ENCODE results near the gene MAP3K12.

- no peak for TF ChIP-seq CTCF (IDR thresholded peaks at IDR 0.05; ENCODE audit: insufficient read depth, low read length)
- no peak for TF ChIP-seq GABPA (IDR thresholded peaks at IDR 0.05; ENCODE audit: low read depth)
- no peak for TF ChIP-seq POLR2AphosphoS5 (IDR thresholded peaks at IDR 0.05; ENCODE audit: low read depth)
- no peak for TF ChIP-seq REST (IDR thresholded peaks at IDR 0.05; ENCODE audit: insufficient replicate concordance, low read depth)
These were observed 31.7 kb upstream of the MAP3K12 start for GRCh38 chr12:53530920-53531319.
